ENCODE data around the gene OR52H1.
"Not testable (repeated sequence)": the region's sequence is repeated elsewhere in the genome, so short reads cannot be mapped to it uniquely, and the experiment has no call there.

The OR52H1 gene

GRCh38 chr11:5548440-5548839 lies at the start of gene OR52H1:
OR52H1 (minus strand) TSS chr11:5548540; CDS start chr11:5545505, 3,035 bp downstream.
- no peak for DNase-seq

- DNase-seq = no peak
Measured at GRCh38 chr11:5597953-5598352, 49.6 kb upstream of the OR52H1 start.

- DNase-seq = no peak
Measured at GRCh38 chr11:5596607-5597201, 48.4 kb upstream of the OR52H1 start, which contains the start of gene TRIM6. TRIM6 (plus strand) TSS chr11:5596637; CDS start chr11:5596898, 261 bp downstream.

GRCh38 chr11:5593146-5593545 lies 44.8 kb upstream of the OR52H1 start:
- no peak for DNase-seq

GRCh38 chr11:5592615-5593014 lies 44.3 kb upstream of the OR52H1 start:
- DNase-seq = no peak

- no peak for DNase-seq
Measured at GRCh38 chr11:5591613-5592012, 43.3 kb upstream of the OR52H1 start.

GRCh38 chr11:5589906-5590305 lies 41.6 kb upstream of the OR52H1 start:
- DNase-seq = not testable (repeated sequence)

GRCh38 chr11:5584458-5584857 lies 36.1 kb upstream of the OR52H1 start:
- not testable (repeated sequence) for DNase-seq

- DNase-seq = no peak
Measured at GRCh38 chr11:5581014-5581413, 32.7 kb upstream of the OR52H1 start.

GRCh38 chr11:5580577-5580976 lies 32.2 kb upstream of the OR52H1 start, which contains the start of gene OR52B6:
OR52B6 (plus strand) TSS chr11:5580877; CDS start chr11:5580877, 0 bp downstream.
- no peak for DNase-seq

- no peak for DNase-seq
Measured at GRCh38 chr11:5577101-5577500, 28.8 kb upstream of the OR52H1 start.

GRCh38 chr11:5575152-5575551 lies 26.8 kb upstream of the OR52H1 start:
- DNase-seq = no peak

- DNase-seq = no peak
Measured at GRCh38 chr11:5574654-5575053, 26.3 kb upstream of the OR52H1 start.

GRCh38 chr11:5564259-5565019 lies 16.1 kb upstream of the OR52H1 start:
- no peak for DNase-seq

- no peak for DNase-seq
Measured at GRCh38 chr11:5557751-5558150, 9.4 kb upstream of the OR52H1 start.

GRCh38 chr11:5556596-5557188 lies 8.4 kb upstream of the OR52H1 start:
- DNase-seq = no peak

GRCh38 chr11:5553343-5553742 lies 5.0 kb upstream of the OR52H1 start:
- DNase-seq = no peak

- DNase-seq = no peak
Measured at GRCh38 chr11:5550440-5551095, 2.2 kb upstream of the OR52H1 start.

- DNase-seq = no peak
Measured at GRCh38 chr11:5547982-5548381, 358 bp downstream of the OR52H1 start.

- no peak for DNase-seq
Measured at GRCh38 chr11:5546457-5546856, 1.9 kb downstream of the OR52H1 start.

- DNase-seq = no peak
Measured at GRCh38 chr11:5541427-5541826, 6.9 kb downstream of the OR52H1 start.

- DNase-seq = no peak
Measured at GRCh38 chr11:5536482-5536881, 11.9 kb downstream of the OR52H1 start.

- no peak for DNase-seq
Measured at GRCh38 chr11:5534046-5534445, 14.3 kb downstream of the OR52H1 start.

Measured in activated naive CD4-positive, alpha-beta T cell treated with Interleukin-2 at 50 U/mL for 16 hours (primary cell).